GM18951 (cell line): ENCODE measurements around the gene MBNL3.
"Not testable (repeated sequence)": the region's sequence is repeated elsewhere in the genome, so short reads cannot be mapped to it uniquely, and the experiment has no call there.

Experiments used
- POLR2A ChIP-seq: IDR thresholded peaks from 4 replicates; pipeline ENCODE4 v1.6.1; 2011; ENCODE audit warnings: mild to moderate bottlenecking; ENCODE audit not compliant: insufficient read length, insufficient read depth; ENCODE audit errors: extremely low read depth
- in situ Hi-C: fragments of 300-500 bp; cut with MboI; formaldehyde crosslinking; loops from one replicate; pipeline ENCODE4 v1.12.0; 2022; ENCODE audit warnings: low sequenced_read_pairs, mixed read lengths, inconsistent platforms; ENCODE audit not compliant: unreplicated experiment

Gene MBNL3

DNA sequence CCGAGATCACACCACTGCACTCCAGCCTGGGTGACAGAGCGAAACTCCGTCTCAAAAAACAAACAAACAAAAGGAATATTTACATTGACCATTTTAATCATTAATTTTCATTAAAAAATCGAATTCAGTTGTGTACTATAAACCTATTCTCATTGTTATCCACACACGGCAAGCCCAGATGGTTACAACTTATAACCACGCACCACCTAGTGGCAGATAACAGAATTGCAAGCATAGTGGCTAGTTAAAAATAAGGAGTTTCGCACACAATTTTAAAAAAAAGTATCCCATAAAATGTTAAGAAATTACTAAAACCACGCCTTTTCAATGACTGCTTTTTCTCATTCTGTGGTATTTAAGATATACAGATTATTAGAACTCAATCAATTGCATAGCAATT lies 25.4 kb downstream of the MBNL3 start:
- in situ Hi-C loops, result no loop called here
- no peak for TF ChIP-seq POLR2A

DNA sequence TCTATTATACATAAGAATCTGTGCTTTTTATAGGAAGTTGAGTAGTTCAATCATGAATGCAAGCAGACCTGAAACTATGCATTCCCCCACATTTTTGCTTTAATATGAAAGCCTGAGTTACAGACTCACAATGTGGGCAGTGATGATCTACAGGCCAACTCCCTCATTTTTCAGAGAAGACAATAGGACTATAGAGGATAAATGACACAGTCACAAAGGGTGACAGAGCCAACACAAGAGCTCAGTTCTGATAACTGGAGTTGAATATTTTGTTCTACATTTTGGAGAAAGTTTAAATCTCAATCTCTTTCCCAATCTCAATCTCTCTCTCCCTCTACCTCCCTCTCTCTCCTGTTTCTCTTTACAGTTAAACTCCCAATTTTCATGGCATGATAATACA lies 27.0 kb downstream of the MBNL3 start:
- in situ Hi-C loops, result no loop called here
- TF ChIP-seq POLR2A, result no peak

DNA sequence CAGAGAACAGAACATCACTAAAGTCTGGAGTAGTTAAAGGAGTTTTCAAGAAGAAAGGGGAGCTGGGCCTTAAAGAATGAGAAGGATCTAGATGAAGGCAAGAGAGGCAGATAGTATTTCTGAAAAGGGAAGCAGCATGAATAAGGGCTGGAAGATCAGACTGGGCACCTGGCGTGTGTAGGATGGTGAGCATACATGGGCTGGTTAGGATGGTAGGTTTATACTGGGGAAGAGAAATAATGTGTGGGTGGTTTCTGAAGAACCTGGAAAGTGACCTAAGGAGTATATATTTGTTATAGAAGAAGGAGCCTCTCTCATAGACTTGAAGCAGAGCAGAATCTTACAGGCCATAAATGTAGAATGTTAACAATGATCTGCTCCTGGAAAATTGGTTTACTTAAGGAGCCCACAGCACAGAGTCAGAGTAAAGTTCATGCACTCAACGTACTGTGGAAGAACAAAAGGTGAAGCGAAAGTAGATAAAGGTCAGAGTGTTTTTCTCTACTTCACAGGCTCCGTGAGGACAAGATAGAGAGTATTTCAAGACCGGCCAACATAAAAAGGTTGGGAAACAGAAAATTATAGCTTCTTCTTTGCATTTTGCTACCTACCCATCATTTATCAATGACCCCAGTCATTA lies 35.8 kb downstream of the MBNL3 start:
- TF ChIP-seq POLR2A, result no peak
- in situ Hi-C loops, result no loop called here

DNA sequence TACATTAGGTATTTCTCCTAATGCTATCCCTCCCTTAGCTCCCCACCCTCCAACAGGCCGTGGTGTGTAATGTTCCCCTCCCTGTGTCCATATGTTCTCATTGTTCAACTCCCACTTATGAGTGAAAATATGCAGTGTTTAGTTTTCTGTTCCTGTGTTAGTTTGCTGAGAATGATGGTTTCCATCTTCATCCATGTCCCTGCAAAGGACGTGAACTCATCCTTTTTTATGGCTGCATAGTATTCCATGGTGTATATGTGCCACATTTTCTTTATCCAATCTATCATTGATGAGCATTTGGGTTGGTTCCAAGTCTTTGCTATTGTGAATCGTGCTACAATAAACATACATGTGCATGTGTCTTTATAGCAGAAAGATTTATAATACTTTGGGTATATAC lies 42.9 kb downstream of the MBNL3 start:
- in situ Hi-C loops, result not testable (repeated sequence)

DNA sequence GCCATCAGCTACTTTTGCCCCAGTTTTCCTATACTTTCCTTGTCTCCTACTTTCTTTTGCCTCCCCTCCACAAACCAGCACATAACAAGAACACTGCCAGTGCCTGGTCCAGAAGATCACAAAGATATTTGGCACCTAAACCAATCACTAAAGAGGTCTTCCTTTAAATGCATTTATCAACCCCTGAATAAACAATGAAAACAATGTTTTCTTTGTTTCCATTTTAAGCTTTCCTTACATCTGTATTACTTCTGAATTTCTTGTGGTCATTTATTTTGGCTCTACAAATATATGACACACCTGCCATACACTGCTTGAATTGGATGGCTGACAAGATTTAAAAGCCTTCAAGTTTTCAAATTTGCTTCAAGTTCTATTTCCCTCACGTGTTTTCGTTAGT lies 43.9 kb downstream of the MBNL3 start:
- TF ChIP-seq POLR2A, result no peak
- in situ Hi-C loops, result no loop called here

DNA sequence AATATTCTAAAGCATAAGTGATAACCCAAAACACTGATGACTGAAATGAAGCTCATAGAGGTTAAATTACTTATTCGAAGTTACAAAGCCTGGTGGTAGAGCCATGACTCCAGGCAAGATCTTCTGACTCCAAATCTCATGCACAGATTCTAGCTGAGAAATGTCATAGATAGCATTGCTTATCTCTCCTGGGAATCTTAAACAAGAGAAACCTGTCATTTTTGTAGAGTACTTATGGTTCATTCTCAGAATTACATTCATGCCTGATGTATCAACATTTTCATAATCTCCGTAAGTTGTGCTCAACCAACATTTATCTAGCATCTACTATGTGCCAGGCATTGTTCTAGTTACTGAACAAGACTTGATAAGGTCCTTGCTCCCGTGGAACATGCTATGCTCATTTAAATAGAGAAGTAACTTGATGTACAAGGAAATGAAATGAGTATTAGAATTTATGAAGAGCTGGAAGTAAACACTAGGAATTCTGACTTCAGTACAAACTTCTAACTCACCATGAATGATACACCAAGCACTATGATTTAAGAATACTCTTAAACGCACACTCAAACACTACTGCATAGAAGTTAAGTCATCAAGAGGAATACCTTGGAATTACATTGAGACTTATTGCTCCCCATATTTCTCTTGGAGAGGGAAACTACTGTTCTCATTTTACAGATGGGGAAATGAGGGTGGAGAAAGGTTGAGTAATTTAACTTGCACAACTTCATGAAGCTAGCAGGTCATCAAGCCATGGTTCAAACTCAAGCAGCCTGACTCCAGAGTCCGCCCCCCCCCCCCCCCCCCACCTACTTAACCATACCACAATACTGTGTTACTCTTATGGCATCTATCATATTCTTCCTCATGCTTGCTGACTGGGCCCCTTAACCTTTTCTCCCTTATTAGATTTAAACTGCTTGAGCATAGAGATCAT lies 45.4 kb downstream of the MBNL3 start:
- TF ChIP-seq POLR2A, result no peak
- in situ Hi-C loops, result no loop called here

DNA sequence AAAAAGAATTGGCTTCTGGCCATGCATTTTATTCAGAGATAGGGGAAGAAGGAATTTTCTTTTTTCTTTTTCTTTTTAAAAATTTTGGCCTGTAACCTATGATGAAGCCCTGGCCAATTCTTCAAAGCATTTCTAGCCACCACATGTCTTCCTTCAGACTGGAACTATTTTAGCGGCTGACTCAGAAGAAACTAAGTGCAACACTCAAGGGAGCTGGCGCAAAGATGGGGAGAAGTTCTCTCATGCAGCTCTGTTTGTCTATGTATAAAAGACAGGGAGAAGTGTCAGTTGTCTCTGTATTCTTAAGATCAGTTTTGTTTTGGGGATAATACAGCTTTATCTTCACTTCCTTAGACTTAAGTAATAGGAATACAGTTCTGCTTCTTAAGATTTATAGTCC lies 46.1 kb downstream of the MBNL3 start:
- in situ Hi-C loops, result no loop called here

DNA sequence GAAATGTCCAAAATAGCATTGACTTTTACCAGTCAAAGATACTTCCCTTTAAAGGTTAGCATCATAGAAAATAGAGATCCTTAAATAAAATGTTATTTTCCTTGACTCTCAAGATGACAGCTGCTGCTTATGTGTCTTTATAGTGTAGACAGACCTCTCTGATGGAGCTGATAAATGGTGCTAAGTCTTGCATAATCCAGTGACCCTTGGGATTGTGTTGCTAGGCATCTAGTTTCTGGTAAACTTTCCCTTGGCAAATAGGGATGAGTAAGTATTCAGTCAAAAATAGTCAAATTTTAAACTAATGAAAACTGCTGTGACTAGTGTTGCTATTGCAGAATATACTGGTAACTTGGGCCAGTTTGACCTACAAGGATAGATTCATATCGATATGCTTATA lies 53.6 kb downstream of the MBNL3 start:
- in situ Hi-C loops, result no loop called here
- no peak for TF ChIP-seq POLR2A

More for the DNA sequence above, 46.1 kb downstream of the MBNL3 start:
- no peak for TF ChIP-seq POLR2A

DNA sequence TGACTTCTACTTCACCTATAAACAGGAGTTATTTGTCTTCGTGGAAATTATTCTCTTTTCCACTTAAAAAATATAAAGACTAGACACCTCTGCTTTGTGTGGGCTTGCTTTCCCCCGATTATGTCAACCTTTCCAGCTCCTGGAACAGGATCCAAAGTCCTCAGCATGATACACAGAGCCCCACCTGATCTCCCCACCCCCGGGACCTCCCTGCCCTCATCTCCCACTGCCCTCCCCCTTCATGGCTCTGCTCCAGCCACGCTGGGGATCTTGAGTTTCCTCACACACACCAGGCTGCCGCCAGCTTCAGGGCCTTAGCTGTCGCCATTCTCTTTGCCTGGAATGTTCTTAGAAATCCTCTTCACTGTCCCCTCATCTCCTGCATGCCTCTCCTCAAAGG lies 55.3 kb downstream of the MBNL3 start:
- in situ Hi-C loops, result no loop called here
- no peak for TF ChIP-seq POLR2A

DNA sequence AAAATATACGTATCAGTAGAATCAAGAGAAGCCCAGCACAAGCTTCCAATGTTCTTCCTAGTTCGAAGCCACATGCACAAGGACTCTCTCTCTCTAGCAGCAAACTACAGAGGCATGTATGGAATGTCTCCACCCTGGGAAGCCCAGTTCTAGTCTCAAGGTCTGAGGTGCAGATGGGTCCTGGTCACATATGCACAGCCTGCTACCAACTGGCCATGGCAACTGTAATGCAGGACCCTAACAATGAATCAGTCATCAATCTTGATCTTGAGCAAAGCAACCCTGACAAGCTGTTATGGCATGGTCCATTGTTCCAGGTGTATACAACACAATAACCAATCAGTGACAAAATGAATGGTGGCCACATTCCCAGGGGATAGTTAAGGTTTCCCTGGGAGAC lies 55.8 kb downstream of the MBNL3 start:
- in situ Hi-C loops, result no loop called here
- TF ChIP-seq POLR2A, result no peak

DNA sequence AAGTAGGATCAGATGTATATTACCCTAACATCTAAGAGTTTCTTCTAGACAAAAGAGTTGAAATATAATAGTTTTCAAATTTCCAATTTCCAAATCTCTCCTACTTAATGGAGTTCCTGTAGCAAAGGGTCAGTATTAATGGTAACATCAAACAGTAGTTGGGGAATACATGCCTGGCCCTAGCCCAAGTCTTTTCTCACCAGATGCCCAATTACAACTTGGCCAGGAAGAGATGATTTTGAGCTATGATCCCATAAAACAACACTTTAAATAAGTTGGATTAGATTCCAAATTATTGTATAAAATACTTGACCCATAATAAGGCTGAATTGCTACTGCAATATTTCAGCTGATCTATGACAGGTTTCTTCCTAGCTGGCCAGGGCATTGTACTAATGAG lies 59.9 kb downstream of the MBNL3 start:
- in situ Hi-C loops, result no loop called here

DNA sequence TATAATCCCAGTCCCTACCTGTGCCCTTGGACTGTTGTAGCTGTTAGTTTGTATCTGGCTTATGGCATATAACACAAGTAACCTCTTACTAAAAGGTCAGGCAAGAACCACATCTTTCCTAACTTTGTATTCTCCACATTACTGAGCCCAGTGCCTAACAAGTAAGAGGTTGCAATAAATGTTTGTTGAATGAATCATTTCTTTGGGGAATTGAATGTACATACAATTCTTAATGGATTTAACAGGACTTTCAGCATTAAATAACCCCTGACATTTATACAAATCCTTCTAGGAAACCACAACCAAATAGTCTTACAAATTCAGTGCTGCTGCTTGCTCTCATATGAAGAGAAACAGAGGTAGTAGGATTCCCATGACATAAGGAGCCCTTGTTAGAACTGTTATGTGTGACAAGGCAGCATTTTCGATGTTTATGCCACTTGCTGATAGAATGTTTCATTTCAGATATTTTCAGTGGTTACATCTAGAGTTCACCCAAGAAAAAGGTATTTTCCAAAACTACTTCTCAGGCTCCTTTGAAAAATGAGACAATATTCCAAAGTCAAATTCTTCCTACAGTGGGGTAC lies 62.0 kb downstream of the MBNL3 start:
- in situ Hi-C loops, result no loop called here
- no peak for TF ChIP-seq POLR2A

More for the DNA sequence above, 59.9 kb downstream of the MBNL3 start:
- no peak for TF ChIP-seq POLR2A

DNA sequence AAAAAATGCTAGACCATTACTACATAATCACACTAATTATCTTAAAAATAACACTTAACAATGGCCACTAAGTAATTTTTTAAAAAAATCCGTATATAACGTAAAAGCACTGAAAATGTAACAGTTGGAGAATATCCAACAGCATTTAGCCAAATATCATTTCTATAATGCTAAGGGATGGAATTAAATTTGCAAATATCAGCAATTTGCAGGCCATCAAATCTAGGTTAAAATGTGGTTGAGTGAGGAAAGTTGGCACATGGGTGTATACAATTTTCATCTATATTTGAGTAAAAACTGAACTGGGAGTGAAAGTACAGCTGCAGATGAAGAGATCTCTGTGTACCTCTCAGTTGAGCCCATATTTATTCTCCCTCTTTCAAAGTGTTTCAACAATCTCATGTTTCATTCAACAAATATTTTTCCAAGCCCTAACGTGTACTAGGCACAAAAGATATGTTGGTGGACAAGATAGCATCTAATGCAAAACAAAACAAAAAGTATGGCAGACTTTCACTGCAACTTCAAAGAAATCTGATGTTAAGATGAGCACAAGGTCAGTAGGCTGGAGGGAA lies 63.0 kb downstream of the MBNL3 start:
- no peak for TF ChIP-seq POLR2A
- in situ Hi-C loops, result no loop called here
